Measurements from ENCODE around the gene TMEM238L.

Gene TMEM238L

GRCh38 chr17:10838682-10839081 is 34.8 kb upstream of the TMEM238L start:
- H3K4me3 ChIP-seq (ENCODE audit: low read depth, low read length, poor library complexity, severe bottlenecking), result no peak overlapping the region
- H4K20me1 ChIP-seq (ENCODE audit: insufficient read depth, low read length), result no peaks in the 10 kb centered on the region
- H3K9me2 ChIP-seq (ENCODE audit: low read depth, low read length), result no peaks in the 10 kb centered on the region
- no peaks in the 10 kb centered on the region for H3K9me3 ChIP-seq (ENCODE audit: low read length)
- no peaks in the 10 kb centered on the region for H3K27me3 ChIP-seq (ENCODE audit: insufficient read depth, low read length)
- H3K4me1 ChIP-seq (ENCODE audit: insufficient read depth, low read length, severe bottlenecking), result no peaks in the 10 kb centered on the region
- H3K79me2 ChIP-seq (ENCODE audit: insufficient read depth, low read length), result no peaks in the 10 kb centered on the region
- no peak overlapping the region for H3K27ac ChIP-seq (ENCODE audit: low read depth, low read length, poor library complexity, severe bottlenecking)
- TF ChIP-seq EZH2 (IDR thresholded peaks at IDR 0.05; ENCODE audit: borderline replicate concordance, low read length) (no peak), CTCF (IDR thresholded peaks at IDR 0.05; ENCODE audit: low read length) (no peak)
- H3K9ac ChIP-seq (ENCODE audit: low read length), result no peak overlapping the region
- H2AFZ ChIP-seq (ENCODE audit: low read length), result no peak overlapping the region
- H3F3A ChIP-seq (ENCODE audit: insufficient read depth, low read length), result no peaks in the 10 kb centered on the region
- H3K36me3 ChIP-seq (ENCODE audit: insufficient read depth, low read length), result no peaks in the 10 kb centered on the region
- no peak overlapping the region for H3K4me2 ChIP-seq (ENCODE audit: low read length)

DNA sequence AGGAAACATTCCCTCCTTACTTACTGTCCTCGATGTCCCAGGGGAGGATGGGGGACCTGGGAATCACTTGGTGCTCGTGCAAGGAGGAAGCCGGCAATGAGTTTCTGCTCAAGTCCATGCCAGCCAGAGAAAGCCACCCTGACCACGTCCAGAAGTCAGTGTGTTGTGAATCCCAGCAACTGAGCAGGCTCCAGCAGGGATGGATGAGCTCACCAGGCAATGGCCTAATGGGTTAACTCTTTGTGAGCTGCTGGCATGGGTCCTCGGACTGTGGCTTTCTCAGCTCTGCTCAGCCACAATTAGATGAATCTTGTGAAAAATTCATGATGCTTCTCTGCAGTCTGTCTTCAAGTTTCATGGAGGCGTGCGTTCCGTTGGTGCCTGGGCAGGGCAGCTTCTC is 34.0 kb upstream of the TMEM238L start, which contains the start of gene PIRT:
PIRT (minus strand) TSS at position 167 of the 400 bp plus-strand sequence. CDS start 12,442 bp downstream, outside the sequence.
- Histone ChIP-seq H3K9me2 (ENCODE audit: low read depth, low read length) (no peaks in the 10 kb centered on the region), H3K9ac (ENCODE audit: low read length) (no peak within 1 kb of the TSS), H3K4me1 (ENCODE audit: insufficient read depth, low read length, severe bottlenecking) (no peaks in the 10 kb centered on the region), H3K27ac (ENCODE audit: low read depth, low read length, poor library complexity, severe bottlenecking) (no peak within 1 kb of the TSS), H3K36me3 (ENCODE audit: insufficient read depth, low read length) (no peaks in the 10 kb centered on the region), H3K9me3 (ENCODE audit: low read length) (no peaks in the 10 kb centered on the region), H2AFZ (ENCODE audit: low read length) (no peak within 1 kb of the TSS), H4K20me1 (ENCODE audit: insufficient read depth, low read length) (no peaks in the 10 kb centered on the region), H3K27me3 (ENCODE audit: insufficient read depth, low read length) (no peaks in the 10 kb centered on the region), H3K4me3 (ENCODE audit: low read depth, low read length, poor library complexity, severe bottlenecking) (no peak within 1 kb of the TSS), H3K4me2 (ENCODE audit: low read length) (no peak within 1 kb of the TSS), H3F3A (ENCODE audit: insufficient read depth, low read length) (no peaks in the 10 kb centered on the region), H3K79me2 (ENCODE audit: insufficient read depth, low read length) (no peaks in the 10 kb centered on the region)
- TF ChIP-seq CTCF (IDR thresholded peaks at IDR 0.05; ENCODE audit: low read length) (no peak), EZH2 (IDR thresholded peaks at IDR 0.05; ENCODE audit: borderline replicate concordance, low read length) (no peak)

- Histone ChIP-seq H3K9ac (ENCODE audit: low read length) (no peak overlapping the region), H3K79me2 (ENCODE audit: insufficient read depth, low read length) (no peaks in the 10 kb centered on the region), H2AFZ (ENCODE audit: low read length) (no peak overlapping the region), H4K20me1 (ENCODE audit: insufficient read depth, low read length) (no peaks in the 10 kb centered on the region), H3K9me3 (ENCODE audit: low read length) (no peaks in the 10 kb centered on the region), H3K27me3 (ENCODE audit: insufficient read depth, low read length) (no peaks in the 10 kb centered on the region), H3K4me3 (ENCODE audit: low read depth, low read length, poor library complexity, severe bottlenecking) (no peak overlapping the region), H3K27ac (ENCODE audit: low read depth, low read length, poor library complexity, severe bottlenecking) (no peak overlapping the region), H3K9me2 (ENCODE audit: low read depth, low read length) (no peaks in the 10 kb centered on the region), H3F3A (ENCODE audit: insufficient read depth, low read length) (no peaks in the 10 kb centered on the region), H3K4me2 (ENCODE audit: low read length) (no peak overlapping the region), H3K4me1 (ENCODE audit: insufficient read depth, low read length, severe bottlenecking) (no peaks in the 10 kb centered on the region), H3K36me3 (ENCODE audit: insufficient read depth, low read length) (no peaks in the 10 kb centered on the region)
- TF ChIP-seq EZH2 (IDR thresholded peaks at IDR 0.05; ENCODE audit: borderline replicate concordance, low read length) (no peak), CTCF (IDR thresholded peaks at IDR 0.05; ENCODE audit: low read length) (no peak)
Measured at GRCh38 chr17:10836966-10837590, 33.2 kb upstream of the TMEM238L start.
